Caco-2 (cell line): ENCODE results near the gene AMOTL1. TPM values are rescaled to one million over a fixed set of nuclear protein-coding genes. Genes with fewer than 3 reads are reported as not detected.

ENCODE experiments used
- BruUV-seq: library from RNA; stranded (reverse); fragments of 400-500 nt; replicated peaks from 2 replicates; lab custom pipeline; 2021; lab: Mats Ljungman, UMichigan
- CTCF ChIA-PET: fragments of 300-600 bp; sonication (Branson Sonifier 250); formaldehyde crosslinking; loops from one replicate; lab custom pipeline; 2022; ENCODE audit warnings: antibody characterized with exemption; lab: Charles Lee
- POLR2A ChIA-PET: fragments of 300-600 bp; sonication (Branson Sonifier 250); formaldehyde crosslinking; loops from one replicate; lab custom pipeline; 2022; ENCODE audit warnings: antibody characterized with exemption; lab: Charles Lee
- DNase-seq, 2 experiments: peaks; one replicate each; pipeline versions ENCODE4 v3.0.0 to v3.0.0-alpha.2; 2020 to 2022
- H3K27me3 ChIP-seq: replicated peaks from 2 replicates; pipeline ENCODE4 v1.6.0; 2011; ENCODE audit warnings: low read length; ENCODE audit not compliant: control insufficient read depth, insufficient read depth
- H3K36me3 ChIP-seq: 2 replicates; pipeline ENCODE4 v1.5.1; 2011; ENCODE audit warnings: low read length; ENCODE audit not compliant: control insufficient read depth, insufficient read depth
- H3K4me1 ChIP-seq: fragments of 250-450 bp; sonication (Bioruptor Pico); 2 replicates; pipeline ENCODE4 v1.5.1; 2020; ENCODE audit warnings: mild to moderate bottlenecking
- H3K4me3 ChIP-seq: 2 replicates; pipeline ENCODE4 v1.5.1; 2011; ENCODE audit warnings: low read depth, mild to moderate bottlenecking, control low read depth, low read length
- H3K9me3 ChIP-seq: fragments of 250-450 bp; sonication (Bioruptor Pico); 2 replicates; pipeline ENCODE4 v1.5.1; 2020; ENCODE audit warnings: mild to moderate bottlenecking, moderate library complexity
- H3K27ac Mint-ChIP-seq: one replicate; pipeline ENCODE4 v1.8.0; 2022; ENCODE audit warnings: mixed read lengths; ENCODE audit not compliant: unreplicated experiment
- H3K27me3 Mint-ChIP-seq: one replicate; pipeline ENCODE4 v1.8.0; 2022; ENCODE audit warnings: mixed read lengths; ENCODE audit not compliant: insufficient read depth, unreplicated experiment
- H3K36me3 Mint-ChIP-seq: one replicate; pipeline ENCODE4 v1.8.0; 2022; ENCODE audit warnings: mild to moderate bottlenecking, mixed read lengths; ENCODE audit not compliant: insufficient read depth, unreplicated experiment
- H3K4me1 Mint-ChIP-seq: one replicate; pipeline ENCODE4 v1.8.0; 2022; ENCODE audit warnings: low read depth, mixed read lengths; ENCODE audit not compliant: unreplicated experiment
- H3K4me3 Mint-ChIP-seq: one replicate; pipeline ENCODE4 v1.8.0; 2022; ENCODE audit warnings: mild to moderate bottlenecking, moderate library complexity, mixed read lengths; ENCODE audit not compliant: unreplicated experiment
- H3K9me3 Mint-ChIP-seq: one replicate; pipeline ENCODE4 v1.8.0; 2022; ENCODE audit warnings: mixed read lengths; ENCODE audit not compliant: unreplicated experiment
- CTCF ChIP-seq, 2 experiments: fragments of 200-600 bp in 1 of 2; IDR thresholded peaks; 1 replicate in 1 of 2; 2 replicates in 1 of 2; pipeline versions ENCODE4 v1.5.1 to v1.8.0; 2011 to 2022; ENCODE audit warnings: antibody characterized with exemption in 1 of 2, control low read depth in 1 of 2, inconsistent platforms in 1 of 2, low read depth in 1 of 2, low read length in 1 of 2, mild to moderate bottlenecking in 1 of 2, moderate library complexity in 1 of 2; ENCODE audit not compliant: insufficient read depth in 1 of 2, severe bottlenecking in 1 of 2, unreplicated experiment in 1 of 2
- intact Hi-C: fragments of 100-400 bp; cut with micrococcal nuclease; formaldehyde crosslinking; loops from one replicate; pipeline ENCODE4 v1.10.0; 2022; ENCODE audit not compliant: unreplicated experiment
- total RNA-seq: library from RNA; stranded (reverse); gene quantifications from 2 replicates; pipeline ENCODE4 v1.2.3, GENCODE V29; 2022

The AMOTL1 gene
- total RNA-seq, 1 experiment from 2014 or later: 60.8 TPM

- Histone ChIP-seq H3K4me1 (peaks cover 12% of the 10 kb centered on the region; the same call in 1 of the 2 replicates), H3K36me3 (peaks cover 17% of the 10 kb centered on the region), H3K27me3 (no peaks in the 10 kb centered on the region), H3K9me3 (no peaks in the 10 kb centered on the region), H3K4me3 (no peak overlapping the region)
- no peak for DNase-seq
- intact Hi-C loops: no loop called here
- H3K27me3 Mint-ChIP-seq: no peaks in the 10 kb centered on the region
- H3K36me3 Mint-ChIP-seq: peaks cover 73% of the 10 kb centered on the region
- no peak overlapping the region for H3K4me3 Mint-ChIP-seq
- TF ChIP-seq CTCF (IDR thresholded peaks at IDR 0.05; ENCODE audit: insufficient read depth in 1 of 2, low read depth in 1 of 2, low read length in 1 of 2, severe bottlenecking in 1 of 2, unreplicated experiment in 1 of 2): no peak
- H3K27ac Mint-ChIP-seq: no peak overlapping the region
- BruUV-seq: no TSS peak
- ChIA-PET CTCF (no interaction called here), POLR2A (no interaction called here)
- peaks cover 17% of the 10 kb centered on the region for H3K4me1 Mint-ChIP-seq
- H3K9me3 Mint-ChIP-seq: no peaks in the 10 kb centered on the region
Observed at GRCh38 chr11:94856443-94856842, 88.3 kb downstream of the AMOTL1 start.

- Mint-ChIP-seq H3K27ac (no peak overlapping the region), H3K4me3 (no peak overlapping the region), H3K4me1 (peaks cover 24% of the 10 kb centered on the region), H3K27me3 (no peaks in the 10 kb centered on the region), H3K36me3 (peaks cover 80% of the 10 kb centered on the region), H3K9me3 (no peaks in the 10 kb centered on the region)
- intact Hi-C loops: no loop called here
- no peaks in the 10 kb centered on the region for H3K27me3 ChIP-seq
- no peak for TF ChIP-seq CTCF (IDR thresholded peaks at IDR 0.05; ENCODE audit: insufficient read depth in 1 of 2, low read depth in 1 of 2, low read length in 1 of 2, severe bottlenecking in 1 of 2, unreplicated experiment in 1 of 2)
- H3K4me3 ChIP-seq: no peak overlapping the region
- no peaks in the 10 kb centered on the region for H3K9me3 ChIP-seq
- POLR2A ChIA-PET: no interaction called here
- CTCF ChIA-PET: no interaction called here
- H3K36me3 ChIP-seq: peaks cover 17% of the 10 kb centered on the region
- peaks cover 15% of the 10 kb centered on the region for H3K4me1 ChIP-seq
- DNase-seq: no peak
- BruUV-seq: no TSS peak
Observed at GRCh38 chr11:94857337-94857736, 89.2 kb downstream of the AMOTL1 start.

- Histone ChIP-seq H3K4me3 (no peak overlapping the region), H3K27me3 (no peaks in the 10 kb centered on the region), H3K36me3 (peaks cover 17% of the 10 kb centered on the region), H3K9me3 (no peaks in the 10 kb centered on the region), H3K4me1 (peaks cover 23% of the 10 kb centered on the region)
- ChIA-PET POLR2A (no interaction called here), CTCF (interaction anchor here (1.0 kb wide), 1 partner anchor 135 kb away, joined by 3 read pairs; no protein-coding TSS in a partner anchor)
- intact Hi-C loops: no loop called here
- H3K4me3 Mint-ChIP-seq: no peak overlapping the region
- peaks cover 87% of the 10 kb centered on the region for H3K36me3 Mint-ChIP-seq
- H3K9me3 Mint-ChIP-seq: no peaks in the 10 kb centered on the region
- H3K27me3 Mint-ChIP-seq: no peaks in the 10 kb centered on the region
- no peak for DNase-seq
- no TSS peak for BruUV-seq
- no peak for TF ChIP-seq CTCF (IDR thresholded peaks at IDR 0.05; ENCODE audit: insufficient read depth in 1 of 2, low read depth in 1 of 2, low read length in 1 of 2, severe bottlenecking in 1 of 2, unreplicated experiment in 1 of 2)
- peaks cover 31% of the 10 kb centered on the region for H3K4me1 Mint-ChIP-seq
- H3K27ac Mint-ChIP-seq: no peak overlapping the region
Observed at GRCh38 chr11:94858012-94858705, 90.0 kb downstream of the AMOTL1 start.
